HG02970 (cell line): ENCODE data around the gene PRDM15.

Experiments
- ATAC-seq: cut with Tn5 transposase; IDR thresholded peaks from one replicate; pipeline ENCODE4 v1.9.1; 2021; ENCODE audit warnings: mild to moderate bottlenecking, moderate library complexity, moderate number of reproducible peaks; ENCODE audit not compliant: unreplicated experiment, low FRiP score

PRDM15 gene

GRCh38 chr21:41907496-41908258 is 28.5 kb upstream of the PRDM15 start:
- ATAC-seq: no peak

- ATAC-seq: no peak
These were observed 27.6 kb upstream of the PRDM15 start for GRCh38 chr21:41906770-41907169.

GRCh38 chr21:41903559-41904351 is 24.6 kb upstream of the PRDM15 start:
- no peak for ATAC-seq

GRCh38 chr21:41902946-41903345 is 23.8 kb upstream of the PRDM15 start:
- no peak for ATAC-seq

- no peak for ATAC-seq
These were observed 22.6 kb upstream of the PRDM15 start for GRCh38 chr21:41901782-41902181.

GRCh38 chr21:41901099-41901498 is 22.0 kb upstream of the PRDM15 start:
- ATAC-seq: no peak

GRCh38 chr21:41900401-41900800 is 21.3 kb upstream of the PRDM15 start:
- ATAC-seq: no peak

- no peak for ATAC-seq
These were observed 20.5 kb upstream of the PRDM15 start for GRCh38 chr21:41899426-41900202.

GRCh38 chr21:41898998-41899397 is 19.9 kb upstream of the PRDM15 start:
- no peak for ATAC-seq

- no peak for ATAC-seq
These were observed 18.6 kb upstream of the PRDM15 start for GRCh38 chr21:41897700-41898099.

GRCh38 chr21:41897047-41897669 is 18.0 kb upstream of the PRDM15 start:
- ATAC-seq: no peak

- ATAC-seq: no peak
These were observed 16.7 kb upstream of the PRDM15 start for GRCh38 chr21:41895643-41896493.

- no peak for ATAC-seq
These were observed 15.9 kb upstream of the PRDM15 start for GRCh38 chr21:41894922-41895557.

- ATAC-seq: no peak
These were observed 15.4 kb upstream of the PRDM15 start for GRCh38 chr21:41894511-41894910.

- ATAC-seq: no peak
These were observed 13.6 kb upstream of the PRDM15 start for GRCh38 chr21:41892726-41893125.

GRCh38 chr21:41891132-41891531 is 12.0 kb upstream of the PRDM15 start:
- ATAC-seq: no peak

GRCh38 chr21:41890355-41890754 is 11.2 kb upstream of the PRDM15 start:
- ATAC-seq: no peak

- ATAC-seq: no peak
These were observed 9.7 kb upstream of the PRDM15 start for GRCh38 chr21:41888749-41889376.

GRCh38 chr21:41887667-41888066 is 8.5 kb upstream of the PRDM15 start:
- ATAC-seq: no peak
